ENCODE data around the gene CCDC88C.

CCDC88C gene

DNA sequence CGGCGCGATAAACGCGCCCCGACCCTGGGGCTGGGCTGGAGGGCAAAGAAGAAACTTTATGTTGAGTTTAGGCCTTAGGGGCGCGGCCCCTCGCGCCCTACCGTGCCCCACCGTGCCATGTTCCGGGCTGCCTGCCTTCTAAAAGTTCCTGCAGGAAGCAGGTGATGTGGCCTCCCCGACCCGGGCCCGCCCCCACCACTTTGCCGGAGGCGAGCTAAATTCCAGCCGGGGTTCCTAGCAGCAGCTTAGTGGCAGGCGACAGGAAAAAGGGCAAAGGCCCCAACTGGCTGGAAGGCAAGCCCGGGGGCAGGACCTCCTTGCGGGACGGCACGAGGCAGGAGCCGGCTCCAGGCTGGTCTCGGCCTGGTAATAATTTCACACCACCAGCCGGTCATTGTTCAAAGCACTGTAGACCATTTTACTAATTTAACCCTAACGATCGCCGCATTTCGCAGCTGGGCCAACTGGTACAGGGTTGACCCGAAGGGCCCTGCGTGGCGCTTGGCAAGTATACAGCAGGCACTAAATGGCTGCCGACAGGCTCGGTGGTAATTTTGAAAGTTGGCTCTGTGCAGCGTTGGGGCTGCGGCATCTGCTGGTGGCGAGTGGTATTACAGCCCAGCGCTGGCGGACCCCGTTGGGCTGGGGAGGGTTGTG is 895 bp upstream of the CCDC88C start:
- TF ChIP-seq, protein P1, sequence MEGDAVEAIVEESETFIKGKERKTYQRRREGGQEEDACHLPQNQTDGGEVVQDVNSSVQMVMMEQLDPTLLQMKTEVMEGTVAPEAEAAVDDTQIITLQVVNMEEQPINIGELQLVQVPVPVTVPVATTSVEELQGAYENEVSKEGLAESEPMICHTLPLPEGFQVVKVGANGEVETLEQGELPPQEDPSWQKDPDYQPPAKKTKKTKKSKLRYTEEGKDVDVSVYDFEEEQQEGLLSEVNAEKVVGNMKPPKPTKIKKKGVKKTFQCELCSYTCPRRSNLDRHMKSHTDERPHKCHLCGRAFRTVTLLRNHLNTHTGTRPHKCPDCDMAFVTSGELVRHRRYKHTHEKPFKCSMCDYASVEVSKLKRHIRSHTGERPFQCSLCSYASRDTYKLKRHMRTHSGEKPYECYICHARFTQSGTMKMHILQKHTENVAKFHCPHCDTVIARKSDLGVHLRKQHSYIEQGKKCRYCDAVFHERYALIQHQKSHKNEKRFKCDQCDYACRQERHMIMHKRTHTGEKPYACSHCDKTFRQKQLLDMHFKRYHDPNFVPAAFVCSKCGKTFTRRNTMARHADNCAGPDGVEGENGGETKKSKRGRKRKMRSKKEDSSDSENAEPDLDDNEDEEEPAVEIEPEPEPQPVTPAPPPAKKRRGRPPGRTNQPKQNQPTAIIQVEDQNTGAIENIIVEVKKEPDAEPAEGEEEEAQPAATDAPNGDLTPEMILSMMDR (IDR thresholded peaks at IDR 0.05; ENCODE audit: low read depth, low read length, missing control alignments): peak; percentile 98
- peak overlapping the region; percentile 87 for H3K4me3 ChIP-seq (ENCODE audit: low read depth, low read length)
- DNase-seq (ENCODE audit: low read depth): no peak

DNA sequence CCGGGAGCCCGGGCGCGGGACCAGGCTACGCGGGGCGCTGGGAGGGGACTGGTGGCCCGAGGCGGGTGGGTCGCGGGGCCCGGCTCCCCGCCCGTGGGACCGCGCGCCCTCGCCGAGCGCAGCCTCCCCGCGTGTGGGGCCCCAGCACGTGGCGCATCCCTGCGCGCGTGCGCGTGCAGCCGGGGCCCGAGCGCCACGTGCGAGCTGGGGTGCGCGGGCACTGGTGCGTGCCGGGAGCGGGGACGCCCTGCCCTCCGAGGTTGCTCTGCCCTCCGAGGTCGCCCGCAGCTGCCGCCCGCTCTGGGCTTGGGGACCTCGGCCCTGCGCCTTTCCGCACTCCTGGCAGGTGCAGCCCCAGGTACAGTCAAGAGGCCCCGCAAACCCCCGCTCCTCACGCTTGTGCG is 365 bp upstream of the CCDC88C start:
- TF ChIP-seq, protein P1 (IDR thresholded peaks at IDR 0.05; ENCODE audit: low read depth, low read length, missing control alignments): no peak
- peak overlapping the region; percentile 87 for H3K4me3 ChIP-seq (ENCODE audit: low read depth, low read length)
- no peak for DNase-seq (ENCODE audit: low read depth)

DNA sequence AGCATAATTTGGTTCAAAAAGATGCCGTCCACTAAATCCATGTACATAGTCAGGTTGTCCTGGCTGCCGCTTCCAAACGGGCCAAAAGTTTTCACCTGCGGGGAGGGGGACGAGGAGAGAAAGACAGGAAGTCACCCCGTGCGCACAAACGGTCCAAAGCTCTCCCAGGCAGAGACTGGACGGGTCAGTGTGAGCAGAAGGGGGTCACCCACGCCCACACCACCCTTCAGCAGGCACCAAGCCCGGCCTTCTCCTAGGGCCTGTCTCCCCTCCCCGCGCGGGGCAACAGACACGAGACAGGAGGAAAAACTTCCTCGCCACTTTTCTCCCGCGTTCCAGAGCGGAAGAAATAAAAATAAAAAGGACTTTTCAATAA is 888 bp downstream of the CCDC88C start:
- TF ChIP-seq, protein P1 (IDR thresholded peaks at IDR 0.05; ENCODE audit: low read depth, low read length, missing control alignments): no peak
- no peak for DNase-seq (ENCODE audit: low read depth)
- peak overlapping the region; percentile 87 for H3K4me3 ChIP-seq (ENCODE audit: low read depth, low read length)

DNA sequence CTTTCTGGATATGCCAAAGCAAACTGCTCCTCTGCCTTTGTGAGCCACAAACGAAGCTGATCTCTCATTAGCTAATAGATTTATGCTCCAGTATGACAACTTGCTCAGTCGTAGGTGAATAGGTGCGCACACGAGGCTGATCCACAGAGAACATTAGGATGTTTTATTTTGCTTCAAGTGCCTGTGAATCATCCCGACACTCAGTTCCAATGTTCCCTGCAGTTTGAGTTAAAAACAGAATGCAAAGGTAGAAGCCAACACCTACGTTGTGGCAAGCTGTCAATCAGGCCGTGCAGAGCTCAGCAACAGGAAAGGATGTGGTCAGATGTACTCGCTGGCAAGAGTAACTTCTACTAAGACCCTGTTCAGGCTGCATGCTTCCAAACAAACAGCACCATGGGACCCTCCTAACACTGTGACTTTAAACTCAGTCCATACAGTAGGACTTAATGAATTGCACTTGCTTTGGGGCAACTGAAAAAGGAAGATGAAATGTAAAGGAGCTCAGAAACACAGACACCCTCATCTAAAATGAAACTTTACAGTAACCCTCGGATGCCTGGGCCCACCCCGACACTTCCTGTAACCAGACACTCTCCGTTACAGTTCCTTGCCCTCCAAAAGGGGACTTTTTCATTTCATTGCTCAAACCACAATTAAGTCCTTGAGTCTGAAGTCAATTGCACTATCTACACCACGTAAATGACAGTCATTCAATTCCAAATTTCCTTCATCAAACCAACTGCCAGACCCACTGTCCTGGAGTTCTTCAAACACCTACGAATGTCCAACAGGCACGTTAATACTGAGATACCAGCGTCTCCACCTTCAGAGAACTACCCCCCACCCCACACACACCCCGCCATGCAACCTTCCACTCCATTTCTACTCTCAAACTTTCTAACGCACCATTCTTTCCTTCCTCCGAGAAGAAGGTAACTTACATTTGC is 1.6 kb downstream of the CCDC88C start:
- peak; percentile 81 for DNase-seq (ENCODE audit: low read depth)
- TF ChIP-seq, protein P1 (IDR thresholded peaks at IDR 0.05; ENCODE audit: low read depth, low read length, missing control alignments): no peak
- H3K4me3 ChIP-seq (ENCODE audit: low read depth, low read length): peak overlapping the region; percentile 87

DNA sequence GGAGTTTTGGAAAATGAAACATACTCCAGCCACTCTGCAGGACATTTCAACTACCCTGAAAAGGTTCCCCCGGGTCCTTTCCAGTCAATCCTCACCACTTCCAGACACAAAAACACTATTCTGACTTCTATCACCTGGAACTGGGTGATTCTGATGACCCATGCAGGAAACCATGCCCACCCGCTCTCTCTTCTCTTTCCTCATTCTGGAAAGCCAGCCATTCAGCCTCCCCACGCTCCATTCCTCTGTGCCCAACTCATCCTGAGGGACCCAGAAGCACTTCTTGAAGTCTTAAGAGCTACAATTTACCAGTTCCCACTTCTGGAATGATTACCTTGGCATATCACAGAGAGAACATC is 3.2 kb downstream of the CCDC88C start:
- no peak for DNase-seq (ENCODE audit: low read depth)
- peak overlapping the region; percentile 87 for H3K4me3 ChIP-seq (ENCODE audit: low read depth, low read length)
- TF ChIP-seq, protein P1 (IDR thresholded peaks at IDR 0.05; ENCODE audit: low read depth, low read length, missing control alignments): no peak

DNA sequence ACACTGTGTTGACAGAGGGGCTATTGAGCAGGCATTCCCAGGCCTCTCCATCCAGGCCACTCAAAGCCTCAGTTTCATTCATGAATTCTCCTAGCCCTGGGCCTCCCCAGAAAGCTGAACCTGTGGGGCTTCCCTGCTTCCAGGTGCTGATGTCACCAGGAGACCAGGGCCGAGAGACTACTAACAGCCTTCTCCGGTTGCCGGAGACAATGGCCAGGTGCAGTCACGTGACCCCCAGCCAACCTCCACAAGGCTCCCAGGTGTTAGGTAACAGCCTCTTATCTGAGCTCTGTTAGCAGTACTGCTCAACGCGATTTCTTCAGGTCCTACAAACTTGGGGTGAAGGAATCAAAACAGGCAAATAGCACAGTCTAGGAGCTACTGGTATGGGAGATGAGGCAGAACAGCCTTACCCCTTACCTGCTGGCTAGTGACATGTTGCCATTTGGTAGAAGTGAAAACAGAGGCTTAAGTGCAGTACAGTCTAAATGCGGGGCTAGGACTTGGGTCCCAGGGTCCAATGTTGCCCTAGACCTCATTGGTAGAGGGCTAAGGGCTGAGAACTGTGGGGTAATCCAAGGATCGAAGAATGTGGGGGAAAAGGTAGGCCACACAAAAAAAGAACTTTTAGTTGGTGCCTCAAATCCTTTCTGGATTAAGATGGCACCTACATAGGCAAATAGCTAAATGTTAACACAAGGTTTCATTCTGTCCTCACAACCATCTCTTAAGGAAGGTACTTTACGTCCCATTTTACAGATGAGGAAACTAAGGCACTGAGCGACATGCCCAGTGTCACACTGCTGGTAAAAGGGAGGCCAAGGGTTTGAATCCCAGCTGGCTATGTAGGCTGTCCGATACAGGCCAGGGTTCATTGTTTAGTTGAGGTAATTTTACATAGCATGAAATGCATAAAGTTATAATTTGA is 3.8 kb downstream of the CCDC88C start:
- TF ChIP-seq, protein P1 (IDR thresholded peaks at IDR 0.05; ENCODE audit: low read depth, low read length, missing control alignments): no peak
- no peak for DNase-seq (ENCODE audit: low read depth)
- peak overlapping the region; percentile 87 for H3K4me3 ChIP-seq (ENCODE audit: low read depth, low read length)
